Measurements from ENCODE around the gene NTM.

NTM gene

DNA sequence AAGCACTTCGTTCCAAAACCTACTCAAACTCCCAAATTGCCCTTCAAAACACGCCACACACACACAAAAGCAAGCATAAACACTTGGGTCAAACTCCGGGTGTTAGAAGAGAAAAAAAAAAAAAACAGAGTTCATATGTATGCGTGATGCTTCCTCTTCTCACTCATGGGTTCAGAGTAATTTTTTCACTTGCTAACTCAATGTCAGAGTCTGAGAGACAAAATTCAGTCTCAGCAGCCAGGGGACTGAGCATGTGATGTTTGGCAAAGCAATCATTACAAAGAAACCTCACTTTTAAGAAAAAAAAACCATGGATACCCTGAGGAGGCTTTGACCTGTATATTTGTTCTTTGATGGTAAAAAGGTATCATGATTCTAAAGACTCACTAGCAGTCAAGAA lies 461.7 kb downstream of the NTM start:
- H3K27me3 ChIP-seq (ENCODE audit: low read depth, low read length): 0 out of 2 replicates have a peak, but pooled peaks cover 8% of the 10 kb centered on the region
- no peaks in the 10 kb centered on the region for H3K4me1 ChIP-seq (ENCODE audit: low read length)
- TF ChIP-seq, protein P1, sequence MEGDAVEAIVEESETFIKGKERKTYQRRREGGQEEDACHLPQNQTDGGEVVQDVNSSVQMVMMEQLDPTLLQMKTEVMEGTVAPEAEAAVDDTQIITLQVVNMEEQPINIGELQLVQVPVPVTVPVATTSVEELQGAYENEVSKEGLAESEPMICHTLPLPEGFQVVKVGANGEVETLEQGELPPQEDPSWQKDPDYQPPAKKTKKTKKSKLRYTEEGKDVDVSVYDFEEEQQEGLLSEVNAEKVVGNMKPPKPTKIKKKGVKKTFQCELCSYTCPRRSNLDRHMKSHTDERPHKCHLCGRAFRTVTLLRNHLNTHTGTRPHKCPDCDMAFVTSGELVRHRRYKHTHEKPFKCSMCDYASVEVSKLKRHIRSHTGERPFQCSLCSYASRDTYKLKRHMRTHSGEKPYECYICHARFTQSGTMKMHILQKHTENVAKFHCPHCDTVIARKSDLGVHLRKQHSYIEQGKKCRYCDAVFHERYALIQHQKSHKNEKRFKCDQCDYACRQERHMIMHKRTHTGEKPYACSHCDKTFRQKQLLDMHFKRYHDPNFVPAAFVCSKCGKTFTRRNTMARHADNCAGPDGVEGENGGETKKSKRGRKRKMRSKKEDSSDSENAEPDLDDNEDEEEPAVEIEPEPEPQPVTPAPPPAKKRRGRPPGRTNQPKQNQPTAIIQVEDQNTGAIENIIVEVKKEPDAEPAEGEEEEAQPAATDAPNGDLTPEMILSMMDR (IDR thresholded peaks at IDR 0.05; ENCODE audit: low read depth, low read length): no peak
- TF ChIP-seq EZH2phosphoT487 (IDR thresholded peaks at IDR 0.05; ENCODE audit: low read depth): no peak
- H4K20me1 ChIP-seq (ENCODE audit: insufficient read depth, low read length): no peaks in the 10 kb centered on the region
- H3K4me2 ChIP-seq (ENCODE audit: low read length): no peak overlapping the region
- H3K27ac ChIP-seq (ENCODE audit: low read length): no peak overlapping the region
- no peak overlapping the region for H3K9ac ChIP-seq (ENCODE audit: low read length)
- no peak overlapping the region for H2AFZ ChIP-seq (ENCODE audit: low read depth, low read length)
- no peaks in the 10 kb centered on the region for H3K9me3 ChIP-seq (ENCODE audit: insufficient read depth, low read length)
- H3K4me3 ChIP-seq (ENCODE audit: low read length): no peak overlapping the region
- no peaks in the 10 kb centered on the region for H3K79me2 ChIP-seq (ENCODE audit: low read length)
- no peaks in the 10 kb centered on the region for H3K36me3 ChIP-seq (replicated peaks; ENCODE audit: low read depth, low read length)

DNA sequence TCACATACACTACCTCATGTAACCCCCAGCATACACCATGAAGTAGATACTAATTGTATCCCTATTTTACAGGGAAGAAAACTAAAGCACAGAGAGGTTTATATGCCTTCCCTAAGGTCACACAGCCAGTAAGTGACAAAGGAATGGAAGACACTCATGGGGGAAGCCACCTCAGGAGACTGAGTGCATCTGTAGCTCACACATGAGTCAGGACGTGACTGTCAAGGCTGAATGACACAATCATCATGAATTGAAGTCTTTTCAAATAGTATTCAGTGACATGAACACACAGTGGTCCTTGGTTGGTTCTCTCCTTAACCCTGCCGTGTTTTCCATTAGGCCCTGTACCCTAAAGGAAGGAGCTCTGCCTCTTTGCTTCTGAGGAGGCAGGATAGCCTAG lies 463.0 kb downstream of the NTM start:
- Histone ChIP-seq H4K20me1 (ENCODE audit: insufficient read depth, low read length) (no peaks in the 10 kb centered on the region), H2AFZ (ENCODE audit: low read depth, low read length) (no peak overlapping the region), H3K27me3 (ENCODE audit: low read depth, low read length) (0 out of 2 replicates have a peak, but pooled peaks cover 8% of the 10 kb centered on the region), H3K4me3 (ENCODE audit: low read length) (no peak overlapping the region), H3K36me3 (replicated peaks; ENCODE audit: low read depth, low read length) (no peaks in the 10 kb centered on the region), H3K27ac (ENCODE audit: low read length) (no peak overlapping the region), H3K9me3 (ENCODE audit: insufficient read depth, low read length) (no peaks in the 10 kb centered on the region), H3K79me2 (ENCODE audit: low read length) (no peaks in the 10 kb centered on the region), H3K9ac (ENCODE audit: low read length) (no peak overlapping the region), H3K4me1 (ENCODE audit: low read length) (no peaks in the 10 kb centered on the region), H3K4me2 (ENCODE audit: low read length) (no peak overlapping the region)
- TF ChIP-seq EZH2phosphoT487 (IDR thresholded peaks at IDR 0.05; ENCODE audit: low read depth): no peak
- TF ChIP-seq, protein P1 (IDR thresholded peaks at IDR 0.05; ENCODE audit: low read depth, low read length): no peak

DNA sequence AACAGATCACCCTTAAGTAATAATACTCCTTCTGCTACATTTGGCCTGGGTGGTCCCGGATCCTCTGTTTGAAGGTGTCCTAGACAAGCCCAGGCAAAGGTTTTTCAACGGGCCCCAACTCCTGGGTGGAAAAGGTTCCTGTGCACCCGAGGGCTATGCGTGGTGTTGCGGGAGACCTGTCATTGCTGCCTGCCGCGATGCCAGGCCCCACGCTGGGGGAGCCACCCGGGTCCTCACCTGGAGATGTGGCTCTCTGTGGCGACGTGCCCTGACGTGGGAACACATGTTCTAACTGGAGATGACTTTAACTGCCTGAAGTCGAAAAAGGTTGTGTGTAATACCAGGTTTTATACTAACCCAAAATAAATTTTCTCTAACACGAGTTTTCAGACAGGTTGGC lies 467.1 kb downstream of the NTM start:
- Histone ChIP-seq H3K9me3 (ENCODE audit: insufficient read depth, low read length) (no peaks in the 10 kb centered on the region), H3K4me3 (ENCODE audit: low read length) (no peak overlapping the region), H2AFZ (ENCODE audit: low read depth, low read length) (no peak overlapping the region), H3K27me3 (ENCODE audit: low read depth, low read length) (0 out of 2 replicates have a peak, but pooled peaks cover 6% of the 10 kb centered on the region), H3K4me1 (ENCODE audit: low read length) (no peaks in the 10 kb centered on the region), H4K20me1 (ENCODE audit: insufficient read depth, low read length) (no peaks in the 10 kb centered on the region), H3K36me3 (replicated peaks; ENCODE audit: low read depth, low read length) (no peaks in the 10 kb centered on the region), H3K9ac (ENCODE audit: low read length) (no peak overlapping the region), H3K79me2 (ENCODE audit: low read length) (no peaks in the 10 kb centered on the region), H3K4me2 (ENCODE audit: low read length) (no peak overlapping the region), H3K27ac (ENCODE audit: low read length) (no peak overlapping the region)
- no peak for TF ChIP-seq EZH2phosphoT487 (IDR thresholded peaks at IDR 0.05; ENCODE audit: low read depth)
- TF ChIP-seq, protein P1 (IDR thresholded peaks at IDR 0.05; ENCODE audit: low read depth, low read length): no peak

DNA sequence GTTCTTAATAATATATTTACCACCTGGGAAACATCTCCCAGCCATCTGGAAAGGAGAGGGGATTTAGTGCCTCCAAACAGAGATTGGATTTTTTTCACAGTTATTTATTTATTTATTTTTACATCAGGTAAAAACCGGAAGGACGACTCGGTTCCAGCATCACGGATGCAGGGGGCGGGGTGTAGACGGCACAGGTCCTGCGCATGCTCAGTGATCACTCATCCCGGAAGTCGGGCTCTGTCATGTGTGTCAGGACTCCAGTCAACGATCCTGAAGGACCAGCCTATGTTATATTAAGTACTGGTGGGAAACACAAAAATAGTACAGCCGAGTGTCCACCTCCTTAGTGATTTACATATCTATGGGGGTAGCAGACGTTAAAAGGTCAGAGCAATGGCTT lies 467.6 kb downstream of the NTM start:
- H3K9me3 ChIP-seq (ENCODE audit: insufficient read depth, low read length): no peaks in the 10 kb centered on the region
- H3K4me3 ChIP-seq (ENCODE audit: low read length): no peak overlapping the region
- H3K27ac ChIP-seq (ENCODE audit: low read length): no peak overlapping the region
- H3K79me2 ChIP-seq (ENCODE audit: low read length): no peaks in the 10 kb centered on the region
- H2AFZ ChIP-seq (ENCODE audit: low read depth, low read length): no peak overlapping the region
- TF ChIP-seq, protein P1 (IDR thresholded peaks at IDR 0.05; ENCODE audit: low read depth, low read length): no peak
- no peak for TF ChIP-seq EZH2phosphoT487 (IDR thresholded peaks at IDR 0.05; ENCODE audit: low read depth)
- H3K36me3 ChIP-seq (replicated peaks; ENCODE audit: low read depth, low read length): no peaks in the 10 kb centered on the region
- H3K4me2 ChIP-seq (ENCODE audit: low read length): no peak overlapping the region
- no peak overlapping the region for H3K9ac ChIP-seq (ENCODE audit: low read length)
- H3K4me1 ChIP-seq (ENCODE audit: low read length): no peaks in the 10 kb centered on the region
- H3K27me3 ChIP-seq (ENCODE audit: low read depth, low read length): 0 out of 2 replicates have a peak, but pooled peaks cover 6% of the 10 kb centered on the region
- H4K20me1 ChIP-seq (ENCODE audit: insufficient read depth, low read length): no peaks in the 10 kb centered on the region

All from OCI-LY3 (cell line).